ENCODE results near the gene C1orf53. TPM values are rescaled to one million over a fixed set of nuclear protein-coding genes. Genes with fewer than 3 reads are reported as not detected.

The C1orf53 gene
- total RNA-seq, 1 experiment from 2014 or later = 28.6 TPM

DNA sequence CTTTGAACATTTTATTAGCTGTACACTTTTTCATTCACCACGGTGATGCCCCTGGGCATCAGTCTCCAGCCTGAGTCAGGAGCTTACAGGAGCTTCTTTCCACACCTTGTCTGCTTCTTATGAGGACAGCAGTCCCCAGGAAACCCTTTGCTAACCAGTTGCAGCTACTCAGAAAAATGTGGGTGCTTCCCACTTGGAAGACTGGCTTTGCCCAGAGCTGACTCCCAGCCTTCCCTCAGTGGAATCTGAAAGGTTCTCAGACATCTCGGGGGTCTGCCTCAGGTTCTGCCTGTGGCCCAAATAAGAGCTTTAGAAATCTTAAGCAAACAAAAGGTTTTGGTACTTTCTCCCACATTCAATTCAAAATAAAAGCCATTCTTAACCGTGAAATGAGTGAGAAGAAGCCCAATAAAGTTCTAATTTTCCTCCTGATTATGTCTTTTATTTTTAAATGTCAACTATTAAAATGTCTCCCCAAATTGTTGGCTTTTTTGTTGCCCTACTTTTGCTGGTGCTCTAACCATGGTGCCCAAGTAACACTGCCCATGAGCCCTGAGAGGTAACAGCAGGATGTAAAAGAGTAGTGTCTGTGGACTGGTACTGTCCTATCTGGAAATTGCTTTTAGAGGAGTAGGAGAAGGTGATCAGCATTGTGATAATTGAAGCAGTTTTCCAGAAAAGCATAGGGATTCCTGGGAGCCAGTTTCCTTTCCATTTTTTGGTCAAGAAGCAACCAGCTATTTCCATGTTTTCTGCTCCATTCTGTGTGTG is 5.6 kb downstream of the C1orf53 start:
- DNase-seq (ENCODE audit: low read depth) = no peak

DNA sequence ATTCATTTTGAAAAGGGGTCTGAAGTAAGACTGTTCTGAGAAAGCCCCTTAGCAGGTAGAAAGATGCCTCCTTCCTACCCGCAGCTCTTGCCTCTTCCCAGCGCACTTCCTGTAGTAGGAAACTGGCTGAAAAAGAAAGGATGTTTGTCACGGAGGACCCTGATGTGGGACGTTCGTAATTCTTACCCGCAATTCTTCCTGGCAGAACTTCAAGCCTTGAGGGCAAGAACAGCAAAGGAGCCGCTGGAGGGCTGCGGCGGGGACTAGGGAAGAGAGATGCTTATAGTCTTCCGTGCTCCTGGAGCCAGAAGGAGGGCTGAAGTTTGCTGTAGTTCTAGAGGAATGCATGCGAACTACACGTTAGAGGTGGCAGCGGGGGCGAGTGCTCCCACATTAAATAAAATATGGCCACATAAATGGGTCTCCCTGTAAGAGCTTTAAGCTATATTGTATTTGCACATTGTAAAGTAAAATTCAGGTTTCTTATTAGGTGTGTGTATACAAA is 6.3 kb downstream of the C1orf53 start:
- DNase-seq (ENCODE audit: low read depth) = no peak

DNA sequence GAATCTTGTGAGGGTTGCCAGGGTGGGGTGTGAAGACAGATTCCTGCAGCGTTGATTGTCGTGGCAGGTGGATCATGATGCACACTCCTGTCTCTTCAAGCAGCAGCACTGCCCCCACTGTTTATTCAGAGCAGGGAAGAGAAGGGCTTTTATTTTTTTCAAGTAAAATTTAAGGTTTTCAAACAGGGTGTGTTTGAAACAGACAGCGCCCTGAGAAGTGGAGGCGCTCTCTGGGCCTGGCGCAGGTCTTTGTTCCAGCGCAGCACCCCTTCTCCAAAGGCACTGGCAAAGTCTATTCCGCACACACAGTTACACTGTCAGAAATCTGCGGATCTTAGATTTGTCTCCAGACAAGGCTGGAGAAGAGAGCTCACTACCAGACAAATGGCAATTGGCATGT is 7.0 kb downstream of the C1orf53 start:
- DNase-seq (ENCODE audit: low read depth) = no peak

DNA sequence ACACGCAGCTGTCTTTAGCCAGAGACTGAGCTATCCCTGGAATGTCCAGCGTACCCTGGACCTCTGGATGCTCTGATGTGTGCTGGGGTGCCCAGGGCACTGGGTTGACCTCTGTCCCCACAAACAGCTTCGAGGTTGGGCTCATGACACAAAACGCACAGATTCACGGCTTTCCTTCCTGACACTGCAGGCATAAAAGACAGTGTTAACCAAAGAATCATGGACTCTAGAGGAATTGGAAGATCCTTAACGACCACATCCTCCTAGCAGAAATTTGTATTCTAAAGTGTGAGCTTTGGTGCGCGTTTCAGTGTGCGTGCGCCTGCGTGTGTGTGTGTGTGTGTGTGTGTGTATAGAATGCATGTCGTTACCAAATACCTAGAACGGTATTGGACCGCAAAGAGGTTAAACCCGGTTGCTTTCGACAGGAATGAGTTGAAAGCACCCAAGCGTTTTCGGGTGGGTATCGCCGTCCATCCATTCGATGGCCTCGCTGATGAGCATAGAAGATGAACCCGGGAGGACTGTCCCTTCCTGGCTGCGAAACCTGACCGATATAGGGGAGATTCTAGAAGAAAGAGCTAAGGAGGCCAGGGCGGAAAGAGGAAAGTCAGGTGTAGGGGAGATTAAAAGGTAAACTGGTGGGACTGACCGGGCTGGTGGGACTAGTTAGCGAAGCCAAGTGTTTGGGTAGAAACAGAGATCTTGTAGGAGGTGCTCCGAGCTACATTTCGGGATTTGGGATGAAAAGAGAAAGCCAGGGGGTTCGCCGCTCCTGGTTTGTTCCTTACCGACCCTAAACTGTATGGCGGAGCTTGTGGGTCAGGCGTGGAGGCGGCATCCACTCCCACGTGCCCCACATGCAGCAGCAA is 7.9 kb downstream of the C1orf53 start:
- no peak for DNase-seq (ENCODE audit: low read depth)

DNA sequence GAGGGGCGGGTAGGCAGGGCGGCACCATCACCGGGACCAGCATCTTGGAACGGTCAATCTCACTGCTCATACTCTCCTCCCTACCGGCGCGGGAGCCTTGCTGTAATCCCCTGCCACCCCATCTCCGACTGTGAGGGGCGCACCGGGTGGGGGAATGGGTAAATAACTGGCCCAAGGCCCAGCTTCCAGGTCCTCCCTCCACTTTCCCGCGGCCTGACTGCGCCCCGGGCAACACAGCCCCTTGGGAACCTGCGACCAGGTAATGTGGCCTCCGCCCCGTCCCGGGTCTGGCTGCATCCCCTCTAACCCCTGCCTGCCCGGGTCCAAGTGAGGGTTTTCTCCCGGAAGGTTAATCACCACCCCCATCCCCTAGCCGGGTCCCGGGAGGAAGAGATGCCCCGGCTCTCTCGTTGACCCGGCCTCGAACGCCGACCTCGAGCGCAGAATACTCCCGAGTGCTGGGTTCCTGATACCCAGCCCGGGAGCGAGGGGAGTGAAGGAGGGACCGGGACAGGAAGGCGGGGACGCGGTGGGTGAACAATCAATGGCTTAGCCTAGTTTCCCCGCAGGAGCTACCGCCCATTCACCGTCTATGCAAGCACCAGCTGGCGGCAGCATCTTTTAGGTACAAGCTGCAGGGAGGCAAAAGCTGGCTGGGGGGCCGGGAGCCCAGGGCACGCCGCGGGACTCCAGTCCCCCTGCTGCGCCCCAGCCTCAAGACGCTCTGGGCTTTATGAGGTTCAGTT is 8.9 kb downstream of the C1orf53 start:
- DNase-seq (ENCODE audit: low read depth) = peak; percentile 27

DNA sequence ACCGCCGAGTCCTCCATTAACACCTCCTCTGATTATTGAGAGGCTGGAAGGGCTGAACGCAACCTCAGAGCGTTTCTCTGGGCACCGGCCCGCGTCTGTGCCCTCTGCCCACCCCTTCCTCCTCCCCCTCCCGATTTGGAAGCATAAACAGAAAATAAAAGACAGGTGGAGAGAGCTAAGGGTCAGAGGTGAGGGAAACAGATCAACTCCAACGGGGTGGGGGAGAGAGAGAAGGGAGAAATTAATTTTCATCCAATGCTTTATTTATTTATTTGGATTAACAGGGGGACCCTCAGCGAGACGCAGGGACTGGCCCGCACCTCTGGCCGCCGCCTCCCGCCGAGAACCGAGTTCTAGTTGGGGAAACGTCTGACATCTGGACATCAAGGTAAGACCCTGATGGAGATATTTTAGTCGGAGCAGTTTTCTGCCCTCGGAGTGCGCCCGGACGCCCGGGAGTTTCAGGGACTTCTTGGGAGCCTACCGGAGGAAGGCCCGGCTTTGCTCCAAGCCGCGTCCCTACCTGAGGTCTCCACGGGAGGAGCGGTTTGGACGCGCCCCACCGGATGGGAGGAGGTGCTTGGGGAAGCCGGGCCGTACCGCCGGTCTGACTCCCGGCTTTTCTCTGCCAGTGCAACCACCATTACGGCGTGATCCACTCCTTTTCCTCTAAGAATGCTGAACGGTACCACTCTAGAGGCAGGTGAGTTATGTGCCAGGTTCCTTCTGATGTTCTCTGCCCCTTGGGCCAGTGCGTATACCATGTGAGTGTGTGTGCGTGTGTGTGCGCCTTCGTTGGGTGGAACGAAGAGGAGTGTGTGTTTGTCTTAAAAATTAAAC is 9.6 kb downstream of the C1orf53 start:
- peak; percentile 34 for DNase-seq (ENCODE audit: low read depth)

DNA sequence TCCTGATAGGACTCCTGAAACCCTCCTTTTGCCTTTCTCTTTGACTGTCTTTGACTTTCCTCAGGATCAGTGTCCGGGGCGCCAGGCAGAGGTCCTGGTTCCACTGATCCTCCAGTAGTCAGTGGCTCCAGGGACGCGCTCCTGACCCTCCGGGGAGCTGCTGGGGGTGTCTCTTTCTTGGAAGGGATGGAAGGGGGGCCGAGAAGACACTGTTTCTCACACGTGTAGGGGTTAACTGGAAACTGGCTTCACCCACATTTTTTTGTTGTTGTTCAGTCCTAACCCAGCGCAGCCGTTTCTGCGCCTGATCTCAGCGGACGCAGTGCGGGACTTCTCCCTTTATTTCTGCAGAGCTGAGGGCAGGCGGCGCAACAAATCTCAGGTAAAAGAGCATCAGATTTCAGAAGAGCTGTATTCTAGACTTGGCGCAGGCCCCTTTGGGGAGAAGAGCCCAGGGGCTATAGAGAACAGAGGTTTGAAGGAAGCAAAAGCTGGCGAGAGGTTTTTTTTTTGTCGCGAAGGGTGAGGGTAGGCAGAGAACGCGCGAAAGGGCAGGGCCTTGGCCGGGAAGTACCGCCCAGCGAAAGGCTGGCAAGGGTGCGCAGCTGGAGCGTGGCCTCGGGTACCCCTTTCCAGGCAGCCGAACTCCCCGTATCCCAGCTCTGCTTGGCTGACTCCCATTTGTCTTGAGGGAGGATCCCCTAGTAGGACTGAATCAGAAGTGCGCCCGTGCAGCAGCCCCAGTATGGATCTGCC is 10.5 kb downstream of the C1orf53 start:
- no peak for DNase-seq (ENCODE audit: low read depth)

DNA sequence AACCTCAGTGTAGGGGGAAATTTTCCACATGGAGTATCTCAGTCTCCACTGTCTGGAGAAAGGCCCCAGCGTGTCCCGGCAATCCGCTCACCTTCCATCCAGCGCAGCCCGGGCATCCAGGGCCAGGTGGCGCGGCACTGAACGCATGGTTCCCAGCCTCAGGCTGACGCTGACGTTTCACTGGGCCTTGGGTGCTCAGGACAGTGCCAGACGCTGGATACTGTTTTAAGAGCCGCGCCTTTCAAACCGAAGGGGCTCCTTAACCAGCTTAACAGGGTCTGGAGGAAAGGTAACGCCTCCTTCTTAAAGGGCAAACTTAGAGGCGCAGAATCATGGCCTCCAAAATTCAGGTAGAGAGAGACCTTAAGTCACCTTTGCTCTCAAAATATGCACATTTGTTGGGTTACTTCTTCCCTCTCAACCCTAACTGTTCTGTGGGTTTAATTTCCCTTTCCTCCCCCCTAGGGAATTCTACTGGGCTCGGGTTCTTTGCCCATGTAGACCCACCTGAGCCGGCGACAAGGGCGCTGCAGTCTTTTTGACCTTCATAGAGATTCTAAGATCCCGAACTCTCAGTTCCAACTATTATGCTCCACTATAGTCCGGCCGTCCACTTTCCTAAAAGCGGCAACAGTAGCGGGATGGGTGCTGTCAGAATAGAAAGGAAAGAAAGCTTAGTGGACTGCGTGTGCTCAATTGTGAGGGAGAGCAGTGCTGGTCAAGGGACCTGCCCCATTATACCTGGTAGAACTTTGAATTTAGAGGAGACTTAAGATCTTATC is 11.3 kb downstream of the C1orf53 start:
- no peak for DNase-seq (ENCODE audit: low read depth)

DNA sequence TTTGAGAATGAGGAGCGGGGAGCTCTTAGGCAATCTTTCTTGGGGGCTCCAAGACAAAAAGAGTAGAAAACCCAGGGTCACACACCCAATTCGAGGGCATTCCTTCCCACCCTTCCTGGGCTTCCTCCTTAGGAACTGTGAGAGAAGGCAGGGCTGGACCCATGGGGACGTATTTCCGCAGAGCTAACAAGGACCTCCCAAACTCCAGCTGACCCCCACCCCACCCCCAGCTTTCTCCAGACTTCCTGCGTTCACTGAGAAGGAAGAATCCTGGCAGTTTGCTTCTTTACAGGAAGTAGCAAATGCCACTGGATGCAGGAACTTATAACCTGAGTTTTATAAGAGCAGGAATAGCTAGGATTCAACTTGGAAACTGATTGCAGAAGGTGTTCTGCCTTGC is 12.1 kb downstream of the C1orf53 start:
- no peak for DNase-seq (ENCODE audit: low read depth)

DNA sequence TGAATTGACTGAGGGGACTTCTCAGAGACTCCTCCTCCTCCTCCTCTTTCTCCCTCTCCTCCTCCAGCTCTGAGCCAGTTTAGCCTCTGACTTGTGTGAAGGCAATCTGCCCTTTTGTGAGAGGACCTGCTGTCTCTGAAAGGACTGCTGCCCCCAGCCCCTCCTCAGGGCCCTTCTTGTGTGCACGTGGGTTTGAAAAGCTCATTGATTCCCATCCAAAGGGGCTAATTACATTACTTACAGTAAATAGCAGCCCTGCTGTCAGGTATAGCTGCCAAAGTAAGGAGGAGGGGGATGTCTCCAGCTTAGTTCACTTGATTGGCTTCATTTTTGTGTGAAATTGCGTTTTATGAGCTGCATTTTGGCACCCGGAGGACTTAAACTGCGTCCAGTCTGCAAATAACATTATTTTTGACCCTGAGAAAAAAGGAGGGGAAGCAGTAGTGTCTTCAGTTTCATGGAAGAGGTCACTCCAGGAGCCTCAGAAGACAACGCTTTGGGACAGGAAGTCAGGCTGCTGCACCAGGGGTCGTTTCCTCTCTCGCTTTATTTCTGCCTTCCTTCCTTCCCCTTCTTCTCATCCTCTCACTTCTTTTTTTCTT is 12.9 kb downstream of the C1orf53 start:
- DNase-seq (ENCODE audit: low read depth) = no peak

DNA sequence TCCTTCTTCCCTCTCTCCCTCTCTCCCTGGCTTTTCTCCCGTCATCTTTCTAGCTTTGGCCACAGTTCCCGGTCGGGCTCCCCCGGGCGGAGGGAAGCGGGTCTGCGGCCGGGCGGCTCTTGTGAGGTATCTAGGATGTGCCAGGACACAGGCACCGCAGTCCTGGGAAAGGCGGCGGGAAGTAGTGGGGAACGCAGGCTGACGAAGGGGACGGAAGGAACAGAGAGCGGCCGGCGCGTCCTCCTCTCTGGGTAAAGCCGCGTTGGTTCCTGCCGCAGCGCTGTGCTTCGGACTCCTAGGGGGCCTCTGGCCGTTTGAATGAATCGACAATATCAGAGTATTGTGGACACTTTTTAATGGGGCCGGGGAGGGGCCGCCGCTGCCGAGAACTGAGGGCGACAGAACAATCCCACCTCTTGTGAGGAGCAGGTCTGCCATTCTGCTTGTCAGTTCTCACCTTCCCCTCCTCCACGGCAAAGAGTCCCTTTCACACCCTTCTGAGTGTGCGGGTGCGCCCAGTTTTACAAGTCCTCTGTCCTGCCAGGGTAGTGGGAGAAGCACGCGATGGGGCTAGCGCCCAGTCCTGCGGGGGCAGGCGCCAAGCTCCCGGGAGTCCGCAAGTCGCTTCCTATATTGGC is 13.6 kb downstream of the C1orf53 start:
- DNase-seq (ENCODE audit: low read depth) = peak; percentile 86

DNA sequence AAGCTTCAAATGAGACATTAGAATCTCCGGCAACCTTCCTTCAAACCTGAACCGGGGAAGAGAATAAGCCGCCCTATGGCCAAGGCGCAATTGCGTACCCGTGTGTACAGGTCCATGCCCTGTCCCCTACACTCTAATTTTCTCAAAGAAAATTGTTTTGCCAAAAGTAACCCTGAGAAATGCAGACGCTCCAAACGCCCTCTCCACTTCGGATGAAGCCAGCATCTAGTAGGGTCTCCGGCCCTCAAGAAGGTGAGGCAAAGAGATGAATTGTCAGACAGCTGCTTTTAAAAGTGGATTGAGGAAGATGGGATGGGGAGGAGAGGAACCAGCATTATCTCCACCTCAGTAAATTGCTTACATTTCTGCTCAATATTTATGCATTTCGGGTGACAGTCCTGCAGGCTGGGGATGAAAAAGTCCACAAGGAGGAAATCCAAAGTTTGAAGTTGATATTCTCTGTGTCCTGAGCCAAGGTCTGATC is 14.1 kb downstream of the C1orf53 start:
- no peak for DNase-seq (ENCODE audit: low read depth)

DNA sequence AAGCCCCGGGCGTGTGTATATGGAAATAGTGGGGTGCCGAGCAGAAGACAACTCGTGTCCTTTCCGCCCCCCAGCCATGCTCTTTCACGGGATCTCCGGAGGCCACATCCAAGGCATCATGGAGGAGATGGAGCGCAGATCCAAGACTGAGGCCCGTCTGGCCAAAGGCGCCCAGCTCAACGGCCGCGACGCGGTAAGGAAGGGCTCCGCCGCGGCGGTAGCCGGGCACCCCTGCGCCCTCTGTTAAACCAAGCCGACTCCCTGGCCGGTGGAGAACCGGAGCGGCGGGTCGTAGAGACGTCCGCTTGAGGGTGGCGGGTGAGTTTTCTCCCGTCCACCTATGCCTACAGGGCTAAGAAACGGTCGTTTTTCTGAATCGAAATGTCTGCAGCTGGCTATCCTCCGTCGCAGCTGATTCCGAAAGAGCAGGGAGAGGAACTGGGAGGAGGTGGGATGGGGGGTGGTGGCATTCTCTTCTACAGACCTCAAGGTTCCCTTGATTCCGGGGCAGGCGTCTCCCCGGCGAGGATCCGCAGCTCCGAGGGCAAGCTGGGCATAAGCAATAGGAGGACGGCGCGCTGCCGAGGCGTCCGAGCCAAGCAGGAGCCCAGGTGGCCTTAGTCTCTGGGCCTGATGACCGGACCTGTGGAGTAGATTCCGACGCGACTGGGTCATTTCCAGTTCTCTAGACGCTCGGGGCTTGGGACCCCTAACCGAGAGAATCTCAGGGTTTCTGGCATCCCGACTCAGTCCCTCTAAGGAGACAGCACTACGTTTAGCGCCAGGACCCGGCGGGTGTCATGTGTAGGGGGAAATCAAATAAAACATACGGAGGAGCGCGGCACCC is 15.6 kb downstream of the C1orf53 start:
- peak; percentile 34 for DNase-seq (ENCODE audit: low read depth)

DNA sequence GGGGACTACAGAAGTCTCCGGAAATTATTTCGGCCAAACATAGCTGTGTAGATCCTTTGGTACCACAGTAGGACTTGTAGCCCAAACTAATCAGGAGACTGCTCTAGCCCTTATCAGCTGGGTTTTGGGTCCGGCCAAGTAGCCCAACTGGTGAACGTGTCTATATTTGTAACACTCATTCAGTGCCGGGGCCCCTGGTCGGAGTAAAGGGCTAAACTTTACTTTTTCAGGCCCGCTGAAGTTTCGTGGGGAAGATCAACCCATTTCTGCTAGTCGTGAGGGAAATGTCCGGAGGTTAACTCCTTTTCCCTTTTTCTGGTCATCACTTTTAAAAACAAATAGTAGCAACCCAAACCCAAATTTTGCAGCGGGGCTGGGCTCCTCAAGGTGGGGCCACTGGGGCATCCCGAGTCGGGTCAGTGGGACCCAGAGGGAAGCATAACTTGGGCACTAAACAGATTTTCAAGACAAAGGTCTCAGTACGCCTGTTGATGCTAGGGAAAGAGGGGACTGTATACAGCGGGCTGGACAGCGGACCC is 16.4 kb downstream of the C1orf53 start:
- DNase-seq (ENCODE audit: low read depth) = no peak

DNA sequence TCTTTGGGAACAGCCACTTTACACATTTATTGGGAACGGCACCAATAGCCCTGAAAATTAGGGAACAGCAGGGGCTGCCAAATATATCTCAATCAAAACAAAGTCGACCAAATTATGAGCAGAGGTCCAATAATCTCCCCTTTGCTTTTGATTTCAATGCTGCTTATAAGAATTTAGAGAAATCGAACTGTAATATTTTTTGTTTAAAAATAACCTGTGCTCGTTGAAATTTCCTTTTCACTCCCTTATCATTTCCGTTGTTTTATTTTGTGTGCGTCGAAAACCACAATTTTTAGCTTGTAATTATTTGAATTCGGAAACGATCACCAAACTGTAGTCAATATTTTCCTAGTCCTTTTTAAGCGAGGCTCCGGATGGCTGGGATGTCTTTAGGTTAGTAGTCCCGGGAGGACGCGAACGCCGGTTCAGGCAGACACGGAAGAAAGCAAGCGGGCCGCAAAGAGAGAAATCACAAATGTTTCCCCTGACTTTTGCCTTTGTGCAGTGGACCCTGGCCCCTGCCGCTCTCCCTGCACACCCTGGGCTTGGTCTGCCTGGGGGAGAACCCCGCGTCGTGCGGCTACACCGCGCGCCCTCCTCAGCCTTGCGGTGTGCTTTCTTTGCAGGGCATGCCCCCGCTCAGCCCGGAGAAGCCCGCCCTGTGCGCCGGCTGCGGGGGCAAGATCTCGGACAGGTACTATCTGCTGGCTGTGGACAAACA is 17.1 kb downstream of the C1orf53 start:
- DNase-seq (ENCODE audit: low read depth) = no peak

DNA sequence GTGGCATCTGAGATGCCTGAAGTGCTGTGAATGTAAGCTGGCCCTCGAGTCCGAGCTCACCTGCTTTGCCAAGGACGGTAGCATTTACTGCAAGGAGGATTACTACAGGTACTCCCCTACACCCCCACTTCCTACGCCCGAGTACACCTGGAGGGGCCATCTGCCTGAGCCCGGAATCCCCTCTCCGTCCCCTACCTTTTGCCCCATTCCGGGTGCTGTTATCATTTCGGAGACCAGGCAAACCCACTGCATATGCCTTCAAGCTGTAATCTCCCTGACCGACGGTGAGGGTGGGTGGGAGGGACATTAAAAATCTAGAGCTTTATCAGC is 17.6 kb downstream of the C1orf53 start:
- no peak for DNase-seq (ENCODE audit: low read depth)
